HG03432 (cell line): ENCODE data around the gene CCSAP.

ENCODE experiments used
- ATAC-seq: cut with Tn5 transposase; IDR thresholded peaks from one replicate; pipeline ENCODE4 v1.9.1; 2021; ENCODE audit warnings: mild to moderate bottlenecking, moderate library complexity; ENCODE audit not compliant: unreplicated experiment

The CCSAP gene

GRCh38 chr1:229365569-229365968 is 22.7 kb upstream of the CCSAP start:
- ATAC-seq, result no peak

- ATAC-seq, result no peak
Measured at GRCh38 chr1:229364207-229365065, 21.6 kb upstream of the CCSAP start.

- ATAC-seq, result no peak
Measured at GRCh38 chr1:229363723-229364122, 20.9 kb upstream of the CCSAP start.

- ATAC-seq, result no peak
Measured at GRCh38 chr1:229360420-229360819, 17.6 kb upstream of the CCSAP start.

- no peak for ATAC-seq
Measured at GRCh38 chr1:229355661-229356060, 12.8 kb upstream of the CCSAP start.

GRCh38 chr1:229354226-229354625 is 11.4 kb upstream of the CCSAP start:
- ATAC-seq, result no peak

GRCh38 chr1:229352975-229353374 is 10.1 kb upstream of the CCSAP start:
- no peak for ATAC-seq

- no peak for ATAC-seq
Measured at GRCh38 chr1:229349463-229350385, 6.9 kb upstream of the CCSAP start.

- ATAC-seq, result no peak
Measured at GRCh38 chr1:229347528-229347927, 4.7 kb upstream of the CCSAP start.

- ATAC-seq, result no peak
Measured at GRCh38 chr1:229344937-229345684, 2.3 kb upstream of the CCSAP start.

GRCh38 chr1:229344139-229344538 is 1.3 kb upstream of the CCSAP start:
- ATAC-seq, result no peak

GRCh38 chr1:229341774-229342655 is 832 bp downstream of the CCSAP start:
- peak; percentile 77 for ATAC-seq

- no peak for ATAC-seq
Measured at GRCh38 chr1:229340496-229340895, 2.4 kb downstream of the CCSAP start.

GRCh38 chr1:229339520-229339919 is 3.3 kb downstream of the CCSAP start:
- no peak for ATAC-seq

- no peak for ATAC-seq
Measured at GRCh38 chr1:229339086-229339485, 3.8 kb downstream of the CCSAP start.

GRCh38 chr1:229336345-229336744 is 6.5 kb downstream of the CCSAP start:
- no peak for ATAC-seq

GRCh38 chr1:229334716-229335115 is 8.1 kb downstream of the CCSAP start:
- no peak for ATAC-seq

GRCh38 chr1:229334269-229334668 is 8.6 kb downstream of the CCSAP start:
- no peak for ATAC-seq

- no peak for ATAC-seq
Measured at GRCh38 chr1:229328598-229329362, 14.1 kb downstream of the CCSAP start.
